Lung microvascular endothelial cell (primary cell): ENCODE results near the gene SOX13. TPM values are rescaled to one million over a fixed set of nuclear protein-coding genes. Genes with fewer than 3 reads are reported as not detected.
A peak's percentile ranks its signal among the peaks of the same experiment; 100 is the strongest.

Source experiments
- DNase-seq, 2 donors: peaks; one replicate each; pipeline versions ENCODE4 v3.0.0 to v3.0.0-alpha.2; 2010; ENCODE audit warnings: low read depth in 2 of 2
- total RNA-seq: library from RNA; depleted of rRNA; stranded (reverse); fragments of >200 nt; gene quantifications from 2 replicates; pipeline ENCODE4 v1.2.1, GENCODE V29; 2014

The SOX13 gene
- total RNA-seq, 1 donor from 2014 or later: 6.7 TPM

GRCh38 chr1:204062106-204062505 is 10.8 kb upstream of the SOX13 start:
- DNase-seq: no peak

GRCh38 chr1:204065174-204065985 is 7.5 kb upstream of the SOX13 start:
- DNase-seq: peak; percentile 50 to 73

DNA sequence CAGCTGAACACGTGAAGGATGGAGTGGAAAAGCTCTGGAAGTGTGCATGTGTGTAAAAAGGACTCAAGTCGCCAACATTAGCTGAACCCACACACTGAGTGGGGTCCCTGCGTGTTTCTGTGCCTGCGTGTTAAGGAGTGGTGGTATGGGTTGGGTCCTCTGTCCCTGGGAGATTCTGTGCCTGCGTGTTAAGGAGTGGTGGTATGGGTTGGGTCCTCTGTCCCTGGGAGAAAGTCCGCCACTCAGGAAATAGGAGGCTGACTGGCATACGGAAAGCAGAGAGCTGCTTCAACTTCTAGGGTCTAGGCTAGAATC is 7.0 kb upstream of the SOX13 start:
- no peak for DNase-seq

- no peak for DNase-seq
Observed at GRCh38 chr1:204067935-204068334, 5.0 kb upstream of the SOX13 start.

DNA sequence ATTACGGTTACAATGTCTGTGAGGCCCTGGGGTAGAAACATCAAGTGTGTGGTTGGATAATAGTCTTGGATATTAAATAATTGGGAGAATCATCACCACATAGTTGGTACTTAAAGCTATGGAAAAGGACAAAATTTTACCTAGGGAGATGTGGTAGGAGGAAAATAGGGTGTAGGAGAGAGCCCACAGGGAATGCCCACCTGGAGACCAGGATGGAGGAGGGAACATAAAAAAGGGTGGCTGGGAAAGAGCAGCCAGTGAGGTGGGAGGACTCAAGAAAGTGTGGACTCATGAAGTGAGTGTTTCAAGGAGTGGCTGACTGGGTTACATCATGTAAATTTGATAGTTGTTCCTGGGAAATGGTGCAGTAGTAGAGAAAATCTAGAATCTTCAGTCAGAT is 3.0 kb upstream of the SOX13 start:
- DNase-seq: no peak

DNA sequence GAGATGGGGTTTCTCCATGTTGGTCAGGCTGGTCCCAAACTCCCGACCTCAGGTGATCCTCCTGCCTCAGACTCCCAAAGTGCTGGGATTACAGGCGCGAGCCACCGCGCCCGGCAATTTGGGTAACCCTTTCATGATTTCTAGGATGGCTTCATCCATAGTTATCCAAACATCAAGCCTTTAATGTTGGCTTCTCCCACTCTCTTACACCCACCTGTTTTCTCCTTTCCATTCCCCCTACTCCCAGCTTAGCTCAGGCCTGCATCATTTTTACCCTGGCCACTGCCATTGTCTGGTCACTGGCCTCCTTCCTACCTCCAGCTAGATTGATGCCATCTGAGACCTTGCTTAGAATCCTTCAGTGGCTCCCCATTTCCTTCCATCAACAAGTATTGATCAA is 2.0 kb upstream of the SOX13 start:
- no peak for DNase-seq

- DNase-seq: peak; percentile 41
Observed at GRCh38 chr1:204073837-204074273, 940 bp downstream of the SOX13 start.

DNA sequence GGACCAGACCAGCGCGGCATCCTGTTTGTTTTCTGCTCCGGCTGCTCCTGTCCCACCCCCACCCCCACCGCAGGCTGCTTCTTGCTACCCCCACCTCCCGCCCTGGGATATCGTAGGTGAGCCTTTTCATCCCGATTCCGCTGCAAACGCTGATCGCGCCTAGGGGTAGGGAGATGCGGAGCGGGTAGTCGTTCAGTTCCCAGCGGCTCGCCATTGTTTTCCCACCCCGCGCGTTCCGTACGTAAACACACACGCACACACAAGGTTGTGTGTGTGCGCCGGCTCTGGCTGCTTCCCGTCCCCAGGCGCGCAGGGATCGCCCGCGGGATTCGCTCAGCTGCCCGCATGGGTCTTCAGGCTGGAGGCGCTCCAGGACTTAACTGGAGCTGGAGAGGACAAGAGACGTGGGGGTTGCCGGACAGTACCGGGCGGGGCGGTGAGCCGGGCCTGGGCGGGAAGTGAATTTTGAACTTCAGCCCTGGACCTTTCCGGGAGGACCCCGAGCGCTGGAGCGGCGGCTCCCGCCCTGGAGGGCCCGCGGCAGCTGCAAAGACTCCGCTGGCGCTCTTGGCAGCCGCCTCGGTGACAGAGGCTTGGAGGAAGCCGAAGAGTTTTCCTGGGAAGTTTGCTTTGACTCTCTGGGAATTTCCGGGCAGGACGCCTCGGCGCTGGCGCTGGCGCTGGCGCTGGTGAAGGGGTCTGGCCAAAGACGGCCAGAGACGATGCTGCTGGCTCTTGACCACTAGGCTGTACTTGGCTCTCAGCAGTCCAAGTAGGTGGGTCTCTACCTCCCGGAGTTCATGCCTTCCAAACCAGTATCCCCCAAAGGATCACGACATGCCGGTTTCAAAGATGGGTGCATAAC is 1.6 kb downstream of the SOX13 start:
- DNase-seq: peak; percentile 79 to 82

GRCh38 chr1:204075139-204075521 is 2.2 kb downstream of the SOX13 start:
- DNase-seq: peak; percentile 44 to 45

GRCh38 chr1:204075890-204076846 is 3.3 kb downstream of the SOX13 start:
- no peak for DNase-seq

- no peak for DNase-seq
Observed at GRCh38 chr1:204076891-204077290, 4.0 kb downstream of the SOX13 start.

GRCh38 chr1:204077979-204078696 is 5.2 kb downstream of the SOX13 start:
- peak in 1 of 2 donors; percentile 37 for DNase-seq

- no peak for DNase-seq
Observed at GRCh38 chr1:204079608-204079999, 6.7 kb downstream of the SOX13 start.

GRCh38 chr1:204080163-204080903 is 7.4 kb downstream of the SOX13 start:
- DNase-seq: peak in 1 of 2 donors; percentile 58

GRCh38 chr1:204081164-204081790 is 8.4 kb downstream of the SOX13 start:
- no peak for DNase-seq

GRCh38 chr1:204081791-204082513 is 9.0 kb downstream of the SOX13 start:
- no peak for DNase-seq

DNA sequence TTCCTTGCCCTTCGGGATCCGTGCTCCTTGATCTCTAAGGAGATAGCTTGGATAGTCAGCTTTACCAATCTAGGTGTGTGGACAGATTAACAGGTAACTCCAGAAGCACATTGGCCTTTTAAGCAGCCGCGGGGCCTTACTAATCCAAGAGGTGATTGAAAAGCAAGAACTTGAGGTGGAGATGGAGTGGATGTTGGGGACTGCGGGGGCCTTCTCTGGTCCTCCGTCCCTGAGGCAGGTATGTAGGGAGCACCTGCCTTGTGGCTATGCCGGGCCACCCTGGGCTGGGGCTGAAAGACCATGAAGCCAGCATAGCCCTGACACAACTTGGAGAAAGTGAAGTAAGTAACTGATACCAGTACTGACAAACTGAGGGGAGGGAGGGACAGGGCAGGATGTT is 10.6 kb downstream of the SOX13 start:
- no peak for DNase-seq

GRCh38 chr1:204084247-204084772 is 11.4 kb downstream of the SOX13 start:
- DNase-seq: no peak

DNA sequence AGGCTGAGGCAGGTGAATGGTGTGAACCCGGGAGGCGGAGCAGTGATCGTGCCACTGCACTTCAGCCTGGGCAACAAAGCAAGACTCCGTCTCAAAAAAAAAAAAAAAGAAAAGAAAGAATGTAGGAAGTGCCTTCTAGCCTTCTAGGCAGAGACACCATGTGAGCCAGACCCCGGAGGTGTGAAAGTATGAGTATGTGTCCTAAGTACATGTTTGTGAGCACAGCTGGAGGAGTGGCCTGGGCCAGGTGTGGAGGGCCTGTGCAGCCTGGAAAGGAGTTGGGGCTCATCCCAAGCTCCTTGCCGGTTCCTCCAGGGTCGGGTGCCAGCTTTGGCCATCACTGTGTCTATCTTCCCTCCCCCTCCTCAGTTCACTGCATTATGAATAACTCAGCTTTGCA is 13.0 kb downstream of the SOX13 start:
- no peak for DNase-seq
